NCI-H128 (cell line): ENCODE data around the gene CTXND2.

Experiments
- DNase-seq: peaks from one replicate; lab custom pipeline; 2025; ENCODE audit not compliant: unreplicated experiment; lab: John Stamatoyannopoulos, UW

The CTXND2 gene

GRCh38 chr1:150960646-150961045 is 73.7 kb downstream of the CTXND2 start:
- DNase-seq, result no peak

- DNase-seq, result no peak
These were observed 74.8 kb downstream of the CTXND2 start for GRCh38 chr1:150961756-150962155.
